ENCODE data around the gene ZNF296. TPM values are rescaled to one million over a fixed set of nuclear protein-coding genes. Genes with fewer than 3 reads are reported as not detected.
"Not testable (repeated sequence)": the region's sequence is repeated elsewhere in the genome, so short reads cannot be mapped to it uniquely, and the experiment has no call there.

ZNF296 gene
- total RNA-seq, 1 donor from 2014 or later: 3.0 TPM

DNA sequence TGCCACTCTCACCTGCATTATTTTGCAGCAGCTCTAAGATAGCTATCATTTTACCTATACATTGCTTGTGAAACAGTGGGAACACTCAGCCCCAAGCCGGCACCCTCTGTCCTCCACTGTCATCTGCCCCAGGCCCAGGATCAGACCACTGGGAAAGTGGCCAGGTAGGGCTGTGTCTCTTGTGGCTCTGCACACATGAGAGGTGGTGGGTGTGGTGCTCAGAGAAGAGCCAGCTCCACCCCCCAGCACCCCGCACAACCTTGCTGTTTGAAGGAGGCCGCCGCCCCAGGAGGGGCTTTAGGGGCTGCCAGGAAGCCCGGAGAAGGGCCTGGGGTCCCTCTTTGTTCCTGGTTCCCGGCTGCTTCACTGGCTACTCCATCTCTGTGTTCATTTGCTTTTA is 43.3 kb upstream of the ZNF296 start:
- H3K9me3 ChIP-seq (ENCODE audit: insufficient read depth, low read depth, low read length): no peaks in the 10 kb centered on the region
- TF ChIP-seq EZH2 (IDR thresholded peaks at IDR 0.05; ENCODE audit: insufficient read depth, low read length): no peak
- TF ChIP-seq, protein P1, sequence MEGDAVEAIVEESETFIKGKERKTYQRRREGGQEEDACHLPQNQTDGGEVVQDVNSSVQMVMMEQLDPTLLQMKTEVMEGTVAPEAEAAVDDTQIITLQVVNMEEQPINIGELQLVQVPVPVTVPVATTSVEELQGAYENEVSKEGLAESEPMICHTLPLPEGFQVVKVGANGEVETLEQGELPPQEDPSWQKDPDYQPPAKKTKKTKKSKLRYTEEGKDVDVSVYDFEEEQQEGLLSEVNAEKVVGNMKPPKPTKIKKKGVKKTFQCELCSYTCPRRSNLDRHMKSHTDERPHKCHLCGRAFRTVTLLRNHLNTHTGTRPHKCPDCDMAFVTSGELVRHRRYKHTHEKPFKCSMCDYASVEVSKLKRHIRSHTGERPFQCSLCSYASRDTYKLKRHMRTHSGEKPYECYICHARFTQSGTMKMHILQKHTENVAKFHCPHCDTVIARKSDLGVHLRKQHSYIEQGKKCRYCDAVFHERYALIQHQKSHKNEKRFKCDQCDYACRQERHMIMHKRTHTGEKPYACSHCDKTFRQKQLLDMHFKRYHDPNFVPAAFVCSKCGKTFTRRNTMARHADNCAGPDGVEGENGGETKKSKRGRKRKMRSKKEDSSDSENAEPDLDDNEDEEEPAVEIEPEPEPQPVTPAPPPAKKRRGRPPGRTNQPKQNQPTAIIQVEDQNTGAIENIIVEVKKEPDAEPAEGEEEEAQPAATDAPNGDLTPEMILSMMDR (IDR thresholded peaks at IDR 0.05; ENCODE audit: insufficient read depth, low read depth, low read length): no peak
- no peaks in the 10 kb centered on the region for H3K4me1 ChIP-seq (ENCODE audit: insufficient read depth, low read length)
- Mint-ChIP-seq H3K27ac (ENCODE audit: unreplicated experiment) (no peak overlapping the region), H3K4me3 (ENCODE audit: unreplicated experiment) (no peak overlapping the region), H3K36me3 (ENCODE audit: low read depth, unreplicated experiment) (peaks cover 2% of the 10 kb centered on the region), H3K9me3 (ENCODE audit: unreplicated experiment) (no peaks in the 10 kb centered on the region), H3K4me1 (ENCODE audit: low read depth, unreplicated experiment) (peaks cover 6% of the 10 kb centered on the region), H3K27me3 (ENCODE audit: low read depth, unreplicated experiment) (no peaks in the 10 kb centered on the region)
- H3K36me3 ChIP-seq (ENCODE audit: insufficient read depth, low read length): no peaks in the 10 kb centered on the region
- H2AFZ ChIP-seq (ENCODE audit: low read depth, low read length): no peak overlapping the region
- H3K27ac ChIP-seq (ENCODE audit: low read depth, low read length): no peak overlapping the region
- H4K20me1 ChIP-seq (ENCODE audit: insufficient read depth, low read length): peaks cover 97% of the 10 kb centered on the region
- H3K4me3 ChIP-seq (ENCODE audit: insufficient read depth, low read depth, low read length): no peak overlapping the region
- no peak overlapping the region for H3K4me2 ChIP-seq (ENCODE audit: low read length)
- no peak overlapping the region for H3K9ac ChIP-seq (ENCODE audit: low read length)
- no peaks in the 10 kb centered on the region for H3K27me3 ChIP-seq (ENCODE audit: insufficient read depth, low read length)
- FAIRE-seq: no peak
- DNase-seq (ENCODE audit: low read depth): no peak
- H3K79me2 ChIP-seq (ENCODE audit: insufficient read depth, low read length): peaks cover 89% of the 10 kb centered on the region

DNA sequence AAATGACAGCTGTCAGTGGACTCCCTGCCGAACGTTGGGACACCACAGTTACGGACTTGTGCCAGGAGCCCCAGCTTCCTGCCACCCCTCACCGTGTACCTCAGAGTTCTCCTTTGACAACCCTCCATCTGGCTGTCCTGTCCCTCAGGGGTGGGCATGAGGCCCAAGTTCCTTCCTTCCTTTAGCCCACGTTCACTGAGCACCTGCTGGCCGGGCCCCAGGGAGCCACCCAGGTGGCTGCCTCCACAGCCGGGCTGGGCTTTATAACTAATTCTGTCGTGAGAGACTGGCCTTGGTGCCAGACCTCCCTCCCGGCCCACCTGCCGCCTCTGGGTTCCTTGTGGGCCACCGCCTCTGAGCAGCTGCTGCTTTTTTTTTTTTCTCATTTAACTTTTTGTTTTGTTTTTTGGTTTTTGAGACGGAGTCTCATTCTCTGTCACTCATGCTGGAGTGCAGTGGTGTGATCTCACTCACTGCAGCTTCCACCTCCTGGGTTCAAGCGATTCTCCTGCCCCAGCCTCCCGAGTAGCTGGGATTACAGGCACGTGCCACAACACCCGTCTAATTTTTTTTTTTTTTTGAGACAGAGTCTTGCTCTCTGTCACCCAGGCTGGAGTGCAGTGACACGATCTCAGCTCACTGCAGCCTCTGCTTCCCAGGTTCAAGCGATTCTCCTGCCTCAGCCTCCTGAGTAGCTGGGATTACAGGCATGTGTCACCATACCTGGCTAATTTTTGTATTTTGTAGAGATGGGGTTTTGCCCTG is 42.5 kb upstream of the ZNF296 start:
- peaks cover 89% of the 10 kb centered on the region for H3K79me2 ChIP-seq (ENCODE audit: insufficient read depth, low read length)
- not testable (repeated sequence) for H3K9ac ChIP-seq (ENCODE audit: low read length); H3K27me3 ChIP-seq (ENCODE audit: insufficient read depth, low read length); H3K36me3 Mint-ChIP-seq (ENCODE audit: low read depth, unreplicated experiment); H3K4me3 Mint-ChIP-seq (ENCODE audit: unreplicated experiment); H3K27me3 Mint-ChIP-seq (ENCODE audit: low read depth, unreplicated experiment); DNase-seq (ENCODE audit: low read depth); H3K4me1 ChIP-seq (ENCODE audit: insufficient read depth, low read length); H3K4me3 ChIP-seq (ENCODE audit: insufficient read depth, low read depth, low read length); H3K27ac ChIP-seq (ENCODE audit: low read depth, low read length); H2AFZ ChIP-seq (ENCODE audit: low read depth, low read length); FAIRE-seq; H3K36me3 ChIP-seq (ENCODE audit: insufficient read depth, low read length); H3K4me1 Mint-ChIP-seq (ENCODE audit: low read depth, unreplicated experiment); H3K4me2 ChIP-seq (ENCODE audit: low read length); H3K27ac Mint-ChIP-seq (ENCODE audit: unreplicated experiment); H3K9me3 Mint-ChIP-seq (ENCODE audit: unreplicated experiment); H3K9me3 ChIP-seq (ENCODE audit: insufficient read depth, low read depth, low read length)
- H4K20me1 ChIP-seq (ENCODE audit: insufficient read depth, low read length): peaks cover 97% of the 10 kb centered on the region

DNA sequence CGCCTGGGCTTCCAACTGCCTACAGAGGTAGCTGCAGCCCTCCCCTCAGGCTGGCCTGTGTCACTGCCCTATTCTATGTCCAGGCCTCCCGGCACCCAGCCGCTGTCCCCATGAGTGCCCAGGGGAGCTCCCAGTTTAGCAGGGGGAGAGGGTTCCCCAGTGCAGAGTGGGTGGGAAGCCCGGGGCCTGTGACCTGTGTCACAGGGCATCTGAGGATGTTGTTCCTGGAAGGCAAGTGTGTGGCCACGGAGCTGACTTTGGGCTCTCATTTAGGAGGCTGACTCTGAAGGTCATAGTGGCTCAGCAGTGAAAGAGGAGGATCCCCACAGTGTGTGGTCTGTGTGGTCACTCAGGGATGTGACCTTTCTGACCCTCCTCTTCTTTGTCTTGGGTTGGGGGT is 41.8 kb upstream of the ZNF296 start:
- H3K79me2 ChIP-seq (ENCODE audit: insufficient read depth, low read length): peaks cover 89% of the 10 kb centered on the region

More for the DNA sequence above, 41.8 kb upstream of the ZNF296 start:
- no peaks in the 10 kb centered on the region for H3K27me3 Mint-ChIP-seq (ENCODE audit: low read depth, unreplicated experiment)
- H3K4me3 Mint-ChIP-seq (ENCODE audit: unreplicated experiment): no peak overlapping the region
- DNase-seq (ENCODE audit: low read depth) (no peak), FAIRE-seq (no peak)
- H3K9ac ChIP-seq (ENCODE audit: low read length): no peak overlapping the region
- H3K4me3 ChIP-seq (ENCODE audit: insufficient read depth, low read depth, low read length): no peak overlapping the region
- H3K4me1 ChIP-seq (ENCODE audit: insufficient read depth, low read length): no peaks in the 10 kb centered on the region
- H3K36me3 Mint-ChIP-seq (ENCODE audit: low read depth, unreplicated experiment): peaks cover 2% of the 10 kb centered on the region
- H3K36me3 ChIP-seq (ENCODE audit: insufficient read depth, low read length): no peaks in the 10 kb centered on the region
- H3K27ac Mint-ChIP-seq (ENCODE audit: unreplicated experiment): no peak overlapping the region
- TF ChIP-seq EZH2 (IDR thresholded peaks at IDR 0.05; ENCODE audit: insufficient read depth, low read length): no peak
- TF ChIP-seq, protein P1 (IDR thresholded peaks at IDR 0.05; ENCODE audit: insufficient read depth, low read depth, low read length): no peak
- H2AFZ ChIP-seq (ENCODE audit: low read depth, low read length): no peak overlapping the region
- H3K9me3 ChIP-seq (ENCODE audit: insufficient read depth, low read depth, low read length): no peaks in the 10 kb centered on the region
- no peak overlapping the region for H3K4me2 ChIP-seq (ENCODE audit: low read length)
- no peaks in the 10 kb centered on the region for H3K27me3 ChIP-seq (ENCODE audit: insufficient read depth, low read length)
- no peak overlapping the region for H3K27ac ChIP-seq (ENCODE audit: low read depth, low read length)
- no peaks in the 10 kb centered on the region for H3K9me3 Mint-ChIP-seq (ENCODE audit: unreplicated experiment)
- peaks cover 6% of the 10 kb centered on the region for H3K4me1 Mint-ChIP-seq (ENCODE audit: low read depth, unreplicated experiment)
- peaks cover 97% of the 10 kb centered on the region for H4K20me1 ChIP-seq (ENCODE audit: insufficient read depth, low read length)
